GM10266 (cell line): ENCODE data around the gene MCEMP1.
A peak's percentile ranks its signal among the peaks of the same experiment; 100 is the strongest.

Source experiments
- DNase-seq: peaks from one replicate; pipeline ENCODE4 v3.0.0; 2012; ENCODE audit errors: extremely low spot score
- TF ChIP-seq, protein P1 (sequence below): IDR thresholded peaks from 2 replicates; pipeline ENCODE4 v1.5.1; 2012; ENCODE audit warnings: mild to moderate bottlenecking, low read depth; ENCODE audit not compliant: control insufficient read depth, insufficient read depth; ENCODE audit errors: missing control alignments

Gene MCEMP1

GRCh38 chr19:7633698-7634097 is 43.2 kb upstream of the MCEMP1 start, which contains the start of gene PCP2:
TSS of gene PCP2 (minus strand) at chr19:7633719. CDS start at chr19:7633457, 262 bp downstream.
- no peak for DNase-seq
- TF ChIP-seq, protein P1, sequence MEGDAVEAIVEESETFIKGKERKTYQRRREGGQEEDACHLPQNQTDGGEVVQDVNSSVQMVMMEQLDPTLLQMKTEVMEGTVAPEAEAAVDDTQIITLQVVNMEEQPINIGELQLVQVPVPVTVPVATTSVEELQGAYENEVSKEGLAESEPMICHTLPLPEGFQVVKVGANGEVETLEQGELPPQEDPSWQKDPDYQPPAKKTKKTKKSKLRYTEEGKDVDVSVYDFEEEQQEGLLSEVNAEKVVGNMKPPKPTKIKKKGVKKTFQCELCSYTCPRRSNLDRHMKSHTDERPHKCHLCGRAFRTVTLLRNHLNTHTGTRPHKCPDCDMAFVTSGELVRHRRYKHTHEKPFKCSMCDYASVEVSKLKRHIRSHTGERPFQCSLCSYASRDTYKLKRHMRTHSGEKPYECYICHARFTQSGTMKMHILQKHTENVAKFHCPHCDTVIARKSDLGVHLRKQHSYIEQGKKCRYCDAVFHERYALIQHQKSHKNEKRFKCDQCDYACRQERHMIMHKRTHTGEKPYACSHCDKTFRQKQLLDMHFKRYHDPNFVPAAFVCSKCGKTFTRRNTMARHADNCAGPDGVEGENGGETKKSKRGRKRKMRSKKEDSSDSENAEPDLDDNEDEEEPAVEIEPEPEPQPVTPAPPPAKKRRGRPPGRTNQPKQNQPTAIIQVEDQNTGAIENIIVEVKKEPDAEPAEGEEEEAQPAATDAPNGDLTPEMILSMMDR = no peak

DNA sequence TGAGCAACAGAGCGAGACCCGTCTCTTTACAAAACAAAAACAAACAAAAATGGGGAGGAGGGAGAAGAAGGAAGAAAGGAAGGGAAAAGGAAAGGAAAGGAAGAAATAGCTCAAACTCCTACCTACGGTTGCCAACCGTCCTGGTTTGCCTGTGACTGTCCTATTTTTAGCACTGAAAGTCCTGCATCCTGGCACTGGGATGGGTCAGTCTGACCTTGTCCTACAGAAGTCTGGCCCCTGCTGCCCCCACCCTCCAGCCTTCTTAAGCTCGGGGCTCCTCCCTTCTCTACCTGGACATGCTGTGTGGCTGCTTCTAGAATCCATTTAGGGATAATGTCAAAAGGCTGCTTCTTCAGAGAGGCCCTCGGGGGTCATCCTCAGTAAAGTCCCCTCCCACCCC is 41.2 kb upstream of the MCEMP1 start:
- TF ChIP-seq, protein P1 = no peak
- DNase-seq = no peak

- TF ChIP-seq, protein P1 = no peak
- no peak for DNase-seq
Observed at GRCh38 chr19:7636317-7636690, 40.6 kb upstream of the MCEMP1 start.

DNA sequence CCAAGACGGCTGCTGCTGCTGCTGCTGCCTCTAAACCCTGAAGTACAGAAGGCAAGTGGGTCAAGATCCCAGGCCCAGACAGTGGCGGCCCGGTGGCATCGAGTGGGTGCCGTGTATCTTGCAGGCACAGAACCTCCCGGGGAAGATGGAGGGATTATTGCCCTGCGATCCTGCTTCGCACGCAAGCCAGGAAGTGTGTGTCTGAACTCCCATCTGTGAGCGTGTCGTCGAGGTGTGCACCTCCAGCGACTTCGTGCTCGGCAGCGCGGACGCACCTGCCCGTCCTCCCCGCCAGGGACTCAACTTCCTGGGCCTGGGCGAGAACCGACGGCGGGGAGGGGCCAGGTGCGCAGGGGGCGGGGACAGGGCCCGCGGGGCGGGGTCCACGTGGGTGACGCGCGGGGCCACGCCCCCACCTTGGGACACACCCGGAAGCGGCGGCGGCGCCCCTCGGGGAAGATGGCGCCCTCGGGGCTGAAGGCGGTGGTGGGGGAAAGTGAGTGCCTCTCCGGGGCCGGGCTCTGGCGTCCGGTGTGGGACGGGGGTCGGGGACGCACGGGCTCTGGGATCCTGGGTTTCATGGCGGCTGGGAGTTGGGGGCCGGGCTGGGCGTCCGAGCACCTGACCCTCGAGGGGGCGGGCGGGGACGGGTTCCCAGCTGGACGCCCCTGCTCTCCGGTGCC is 40.1 kb upstream of the MCEMP1 start, which contains the start of gene STXBP2:
Gene STXBP2, plus strand, starts transcription at position 420 of the 683 bp plus-strand sequence. Its CDS starts 40 bp downstream, at position 460.
- TF ChIP-seq, protein P1 = no peak
- peak; percentile 98 for DNase-seq

DNA sequence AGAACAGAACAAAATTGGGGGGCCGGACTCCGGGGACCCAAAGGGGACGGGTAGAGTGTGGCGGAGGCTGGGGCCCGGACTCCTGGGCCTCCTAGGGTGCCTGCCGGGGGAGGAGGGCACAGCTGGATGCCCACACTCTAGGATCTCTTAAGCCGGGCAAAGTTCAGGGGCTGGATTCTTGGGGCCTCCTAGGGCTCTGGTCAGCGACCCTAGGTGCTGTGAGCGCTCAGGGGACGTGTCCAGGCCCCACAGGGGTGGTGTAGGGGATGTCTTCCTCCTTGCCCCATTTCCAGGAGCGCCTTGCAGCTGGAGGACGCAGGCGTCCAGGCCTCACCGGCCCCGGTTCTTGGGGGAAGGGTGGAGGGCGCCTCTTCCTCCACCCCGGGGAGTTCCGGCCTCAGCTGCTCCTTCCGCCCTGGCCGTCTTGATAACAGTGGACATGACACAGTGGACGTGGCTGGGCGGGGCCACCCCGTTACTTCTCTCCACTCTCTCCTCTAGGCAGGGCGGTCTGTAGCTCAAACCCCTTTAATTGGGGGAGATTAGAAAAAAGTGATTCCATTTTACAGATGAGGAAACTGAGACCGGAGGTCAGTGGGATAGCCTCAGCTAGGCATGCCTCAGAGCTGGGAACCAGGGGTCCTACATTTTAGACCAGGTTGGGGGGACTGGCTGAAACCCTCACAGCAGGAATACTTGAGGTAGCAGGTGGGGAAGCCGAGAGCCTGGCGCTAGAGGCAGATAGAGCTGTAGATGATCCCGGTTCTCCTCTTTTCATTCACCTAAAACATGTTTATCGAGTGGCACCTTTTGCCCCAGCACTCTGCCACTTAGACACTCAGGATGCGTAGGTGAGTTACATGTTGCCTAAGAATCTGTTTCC is 39.3 kb upstream of the MCEMP1 start:
- peak; percentile 73 for DNase-seq
- TF ChIP-seq, protein P1 = no peak

DNA sequence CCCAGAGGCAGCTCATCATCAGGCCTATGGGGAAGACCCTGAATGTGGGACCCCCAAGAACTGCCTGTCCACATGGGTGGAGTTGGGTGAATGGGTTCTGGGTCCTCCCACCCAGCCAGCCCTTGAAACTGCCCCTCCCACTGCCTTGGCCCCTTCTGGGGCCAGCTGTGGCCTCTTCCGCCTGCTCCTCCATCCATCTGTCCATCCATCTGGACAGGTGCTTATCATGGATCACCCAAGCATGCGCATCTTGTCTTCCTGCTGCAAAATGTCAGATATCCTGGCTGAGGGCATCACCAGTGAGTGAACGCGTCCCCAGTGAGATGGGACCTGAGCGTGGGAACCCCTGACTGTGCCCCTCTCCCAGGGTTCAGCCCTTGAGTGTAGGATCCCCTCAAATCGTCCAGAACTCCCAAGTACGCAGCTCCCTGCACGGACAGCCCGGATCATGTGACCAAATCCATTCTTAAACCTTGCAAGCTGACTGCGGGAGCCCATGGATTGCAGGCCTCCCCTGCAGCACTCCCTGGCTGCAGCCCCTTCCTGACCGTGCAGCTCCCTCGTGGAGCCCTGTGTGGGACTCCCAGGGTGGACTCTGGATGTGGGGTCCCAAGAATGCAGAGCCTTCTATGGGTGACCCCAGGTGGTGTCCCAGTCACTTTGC is 38.0 kb upstream of the MCEMP1 start:
- TF ChIP-seq, protein P1 = no peak
- DNase-seq = no peak
